Measurements from ENCODE around the gene ADORA3.
A peak's percentile ranks its signal among the peaks of the same experiment; 100 is the strongest.

Gene ADORA3

DNA sequence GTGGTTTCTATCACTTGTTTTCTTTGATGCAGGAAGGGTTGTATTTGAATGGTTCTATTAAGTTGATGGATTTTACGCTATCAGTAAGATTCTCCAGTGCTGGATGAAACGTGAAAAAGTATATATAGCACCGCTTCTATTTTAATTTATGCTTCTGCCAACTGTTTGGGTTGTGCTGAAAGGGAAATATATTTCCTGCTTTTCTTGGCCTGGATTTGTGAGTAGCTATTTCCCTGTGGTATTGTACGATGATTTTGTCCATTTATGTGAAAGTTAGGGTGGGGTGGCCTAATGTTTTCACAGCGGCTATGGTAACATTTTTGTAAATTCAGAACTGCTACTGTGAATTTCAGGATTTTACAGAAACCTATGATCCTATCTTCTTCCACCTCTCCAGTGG is 29.3 kb downstream of the ADORA3 start:
- no peak for DNase-seq

DNA sequence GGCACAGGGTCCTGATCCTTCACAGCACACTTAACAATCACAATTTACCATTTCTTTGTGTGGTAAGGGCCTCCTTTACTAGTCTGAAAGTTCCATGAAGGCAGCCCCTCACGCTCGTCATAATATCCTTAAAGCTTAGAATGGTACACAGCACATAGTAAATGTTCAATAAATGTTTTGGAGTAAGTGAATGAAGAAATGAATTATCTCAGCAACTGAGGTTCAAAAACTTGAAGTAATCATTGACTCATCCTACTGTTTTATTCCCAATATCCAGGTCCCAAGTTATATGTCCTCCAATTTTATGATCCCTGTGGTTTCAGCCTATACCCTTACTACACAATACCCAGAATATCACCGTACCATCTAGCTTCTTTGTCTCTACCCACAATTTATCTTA is 31.9 kb downstream of the ADORA3 start:
- DNase-seq = no peak

DNA sequence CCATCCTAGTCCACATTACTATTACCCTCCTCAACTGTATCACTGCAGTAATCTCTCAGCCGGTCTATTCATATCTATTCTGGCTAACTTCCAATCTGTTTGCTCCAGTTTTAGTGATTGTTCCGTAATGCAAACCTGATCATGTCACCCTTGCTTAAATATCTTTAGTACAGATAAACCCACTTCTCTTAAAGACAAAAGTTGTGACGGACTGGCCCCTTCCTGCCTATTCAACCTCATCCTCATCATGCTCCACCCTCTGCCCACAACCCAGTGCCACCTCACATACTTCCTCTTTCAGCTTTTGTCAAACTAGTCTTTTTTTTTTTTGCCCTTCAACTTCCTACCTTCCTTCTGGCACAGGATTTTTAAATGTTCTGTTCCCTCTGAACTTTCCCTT is 32.4 kb downstream of the ADORA3 start:
- DNase-seq = peak; percentile 89

DNA sequence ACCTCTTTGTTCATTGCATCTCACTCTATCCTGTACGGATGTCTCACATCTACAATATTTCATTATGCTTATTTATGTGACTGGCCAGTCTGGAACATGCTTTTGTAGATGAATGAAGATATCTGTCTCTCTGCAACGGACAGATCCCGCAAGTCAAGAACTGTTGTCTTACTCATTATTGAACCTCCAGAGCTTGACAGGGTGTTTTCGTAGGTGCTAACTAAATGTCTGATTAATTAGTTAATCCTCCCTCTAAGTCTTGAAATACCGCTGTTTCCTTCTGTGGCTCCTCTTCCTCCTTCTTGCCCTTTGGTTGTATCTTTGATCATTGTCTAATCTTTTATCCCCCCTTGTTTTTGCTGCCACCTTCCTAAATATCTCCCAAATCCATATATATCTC is 32.8 kb downstream of the ADORA3 start:
- no peak for DNase-seq

DNA sequence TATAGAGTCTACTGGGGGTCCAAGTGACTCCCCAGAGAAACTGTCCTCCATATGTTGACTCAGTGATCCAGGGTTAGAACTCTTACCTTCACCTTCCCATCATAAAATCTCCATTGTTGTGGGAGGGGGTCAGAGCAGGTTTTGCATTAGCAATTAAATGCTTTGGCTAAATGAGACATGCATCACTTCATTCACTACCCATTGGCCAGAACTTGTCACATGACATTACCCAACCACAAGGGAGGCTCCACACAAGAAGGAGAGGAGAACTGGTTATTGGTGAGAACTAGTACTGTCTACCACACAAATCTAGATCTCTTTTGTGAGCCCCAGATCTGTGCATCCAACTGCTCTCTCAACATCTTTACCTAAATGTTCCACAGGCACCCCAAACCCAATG is 33.9 kb downstream of the ADORA3 start:
- DNase-seq = no peak

DNA sequence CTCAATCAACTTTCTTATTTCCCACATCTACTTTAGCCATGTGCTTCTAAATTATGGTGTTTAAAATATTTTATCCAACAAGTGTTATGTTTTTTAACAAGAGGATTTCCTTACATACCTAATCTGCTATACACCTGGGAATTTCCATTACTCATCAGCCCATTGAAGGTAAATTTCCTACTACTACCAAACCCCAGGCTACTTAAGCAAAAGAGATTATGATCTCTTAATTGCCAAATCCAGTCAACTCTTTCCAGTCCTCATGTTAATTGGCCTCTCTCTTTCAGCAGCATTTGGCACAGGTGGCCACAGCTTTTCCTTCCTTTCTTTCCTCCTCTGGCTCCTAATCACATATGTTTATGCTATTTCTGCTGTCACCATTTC is 34.7 kb downstream of the ADORA3 start:
- DNase-seq = no peak

DNA sequence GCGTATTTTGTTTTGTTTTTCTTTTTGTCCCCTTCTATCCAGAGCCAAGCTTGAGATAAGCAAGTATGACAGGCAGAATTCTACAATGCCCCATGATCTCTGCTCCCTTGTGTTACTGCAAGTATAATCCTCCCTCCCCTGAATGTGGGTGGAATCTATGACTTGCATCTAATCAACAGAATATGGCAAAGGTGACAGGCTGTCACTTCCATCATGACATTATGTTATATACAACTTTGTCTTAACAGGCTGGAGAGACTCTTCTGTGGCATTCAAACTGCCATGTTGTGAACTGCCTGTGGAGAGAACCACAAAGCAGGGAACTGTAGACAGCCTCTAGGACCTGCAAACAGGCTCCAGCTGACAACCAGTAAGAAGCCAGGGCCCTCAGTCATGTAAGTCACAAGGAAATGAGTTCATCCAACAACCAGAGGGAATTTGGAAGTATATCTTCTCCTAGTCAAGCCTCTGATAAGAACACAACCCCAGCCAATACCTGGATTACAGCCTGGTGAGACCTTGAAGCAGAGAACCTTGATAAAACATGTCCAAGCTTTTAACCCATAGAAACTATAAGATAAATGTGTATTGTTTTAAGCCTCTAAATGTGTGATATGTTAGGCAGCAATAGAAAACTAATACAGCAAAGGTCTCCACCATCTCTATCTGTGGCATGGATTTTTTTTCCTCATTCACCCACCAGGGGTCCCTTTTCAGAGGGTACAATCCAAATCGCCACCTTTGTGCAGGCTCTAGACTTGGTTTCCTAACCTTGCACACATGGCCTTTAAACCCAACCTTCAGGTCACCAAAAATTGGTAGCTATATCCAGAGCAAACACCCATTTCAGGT is 35.3 kb downstream of the ADORA3 start:
- DNase-seq = no peak

DNA sequence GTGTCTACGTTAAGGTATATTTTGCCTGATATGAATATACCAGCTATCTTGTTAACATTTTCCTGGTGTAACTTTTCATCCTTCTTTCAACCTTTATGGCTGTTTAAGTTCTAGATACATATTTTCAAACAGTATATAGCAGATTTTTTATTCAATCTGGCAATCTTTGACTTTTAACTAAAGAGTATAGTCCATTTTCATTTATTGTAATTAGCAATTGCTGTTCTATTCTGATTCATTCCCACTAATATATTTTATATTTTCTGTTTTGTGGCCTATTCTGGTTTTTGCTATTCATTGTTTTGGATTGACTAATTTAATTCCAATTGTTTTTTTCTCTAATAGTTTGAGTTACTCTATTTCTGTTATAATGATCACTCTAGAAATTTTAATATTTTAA is 37.0 kb downstream of the ADORA3 start:
- no peak for DNase-seq

DNA sequence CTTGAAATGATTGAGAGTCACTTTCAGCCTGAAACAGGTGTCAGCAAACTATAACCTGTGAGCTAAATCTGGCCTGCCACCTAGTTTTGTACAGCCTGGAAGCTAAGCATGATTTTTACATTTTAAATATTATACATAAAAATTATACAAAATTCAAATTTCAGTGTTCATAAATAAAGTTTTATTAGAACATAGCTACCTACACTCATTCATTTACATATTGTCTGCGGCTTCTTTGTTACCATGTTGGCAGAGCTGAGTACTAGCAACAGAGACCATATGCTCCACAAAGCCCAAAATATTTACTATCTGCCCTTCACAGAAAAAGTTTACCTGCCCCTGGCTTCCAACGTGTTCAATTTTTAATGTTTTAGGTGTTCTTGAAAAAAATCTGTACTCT is 37.7 kb downstream of the ADORA3 start:
- no peak for DNase-seq

DNA sequence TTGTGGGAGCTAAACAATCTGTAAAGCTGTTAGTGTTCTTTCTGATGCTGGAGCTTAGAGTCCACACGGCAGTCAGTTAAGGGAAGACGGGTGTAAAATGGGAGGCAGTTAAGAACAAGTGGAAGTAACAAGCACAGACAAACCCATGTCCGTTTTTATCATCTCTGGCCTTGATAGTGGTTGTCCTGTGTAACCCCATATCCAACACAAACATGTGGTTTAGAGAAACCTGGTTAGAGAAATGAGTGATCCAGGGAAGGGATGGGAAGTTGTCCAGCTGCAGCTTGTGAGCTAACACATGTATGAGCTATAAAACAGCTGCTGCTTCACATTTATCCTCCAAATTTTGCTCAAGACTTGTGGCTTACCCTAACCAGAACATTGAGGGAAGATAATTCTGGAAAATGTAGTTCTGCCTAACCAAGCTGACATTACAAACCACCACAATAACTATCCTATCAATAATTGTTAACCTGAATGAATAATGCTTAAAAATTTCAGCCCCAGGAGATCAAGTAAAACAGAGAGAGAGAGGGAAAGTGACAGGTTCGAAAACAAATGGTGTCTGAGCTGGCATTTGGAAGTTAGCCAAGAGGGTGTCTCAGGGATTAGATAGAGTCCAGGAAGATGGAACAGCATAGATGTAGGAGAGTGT is 40.3 kb downstream of the ADORA3 start:
- no peak for DNase-seq

DNA sequence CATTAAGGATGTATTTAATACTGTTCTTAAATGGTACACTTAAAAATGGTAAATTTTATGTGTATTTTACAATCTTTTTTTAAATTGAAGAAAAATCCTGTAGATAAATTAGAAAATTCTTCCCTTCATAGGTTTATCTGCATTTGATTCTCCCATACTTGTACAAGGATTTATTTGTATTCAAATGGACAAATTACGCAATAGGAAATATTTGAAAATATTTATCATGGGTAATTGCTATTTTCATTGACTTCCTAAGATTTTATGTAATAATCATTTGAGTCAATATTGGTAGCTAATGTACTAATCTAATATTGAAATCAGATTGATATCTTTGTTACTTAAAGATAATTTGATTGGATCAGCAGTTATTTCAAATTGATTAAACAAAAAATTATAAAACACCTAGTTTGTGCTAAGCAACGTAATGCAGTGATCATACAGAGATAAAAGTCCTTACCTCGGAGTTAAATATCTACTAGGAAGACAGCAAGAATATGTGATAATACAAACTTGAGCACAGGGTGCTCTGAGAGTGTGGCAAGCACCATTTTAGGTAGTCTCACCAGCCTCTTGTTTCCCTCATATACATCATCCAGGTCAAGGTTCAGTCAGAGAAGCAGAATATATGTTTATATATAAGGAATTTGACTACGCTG is 40.9 kb downstream of the ADORA3 start:
- DNase-seq = no peak

DNA sequence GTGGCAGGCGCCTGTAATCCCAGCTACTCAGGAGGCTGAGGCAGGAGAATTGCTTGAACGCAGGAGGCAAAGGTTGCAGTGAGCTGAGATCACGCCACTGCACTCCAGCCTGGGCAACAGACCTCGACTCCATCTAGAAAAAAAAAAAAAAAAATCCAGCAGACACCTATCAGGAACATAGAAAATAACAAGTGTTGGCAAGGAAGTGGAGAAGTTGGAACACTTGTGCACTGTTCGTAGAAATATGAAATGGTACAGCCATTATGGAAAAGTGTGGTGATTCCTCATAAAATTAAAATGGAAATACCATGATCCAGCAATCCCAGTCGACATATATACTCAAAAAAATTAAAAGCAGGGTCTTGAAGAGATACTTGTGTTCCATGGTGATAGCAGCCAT is 41.7 kb downstream of the ADORA3 start:
- DNase-seq = no peak

DNA sequence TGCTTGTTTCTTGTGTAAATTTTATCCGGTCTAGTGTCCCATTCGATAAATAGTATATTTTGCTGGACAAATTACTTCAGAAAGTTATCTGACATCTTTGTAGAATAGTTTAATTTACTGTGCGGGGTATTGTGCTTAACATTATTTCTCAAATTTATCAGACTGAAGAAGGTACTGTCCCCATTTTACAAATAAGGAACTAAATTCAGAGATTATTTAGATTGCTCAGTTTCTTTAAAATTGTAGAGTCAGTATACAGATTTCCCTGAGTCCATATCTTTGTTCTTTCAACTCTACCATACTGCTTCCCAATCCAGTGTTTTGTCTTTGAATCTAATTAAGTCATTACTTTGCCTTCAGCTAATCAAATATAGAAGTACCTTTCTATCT is 47.8 kb downstream of the ADORA3 start:
- no peak for DNase-seq

DNA sequence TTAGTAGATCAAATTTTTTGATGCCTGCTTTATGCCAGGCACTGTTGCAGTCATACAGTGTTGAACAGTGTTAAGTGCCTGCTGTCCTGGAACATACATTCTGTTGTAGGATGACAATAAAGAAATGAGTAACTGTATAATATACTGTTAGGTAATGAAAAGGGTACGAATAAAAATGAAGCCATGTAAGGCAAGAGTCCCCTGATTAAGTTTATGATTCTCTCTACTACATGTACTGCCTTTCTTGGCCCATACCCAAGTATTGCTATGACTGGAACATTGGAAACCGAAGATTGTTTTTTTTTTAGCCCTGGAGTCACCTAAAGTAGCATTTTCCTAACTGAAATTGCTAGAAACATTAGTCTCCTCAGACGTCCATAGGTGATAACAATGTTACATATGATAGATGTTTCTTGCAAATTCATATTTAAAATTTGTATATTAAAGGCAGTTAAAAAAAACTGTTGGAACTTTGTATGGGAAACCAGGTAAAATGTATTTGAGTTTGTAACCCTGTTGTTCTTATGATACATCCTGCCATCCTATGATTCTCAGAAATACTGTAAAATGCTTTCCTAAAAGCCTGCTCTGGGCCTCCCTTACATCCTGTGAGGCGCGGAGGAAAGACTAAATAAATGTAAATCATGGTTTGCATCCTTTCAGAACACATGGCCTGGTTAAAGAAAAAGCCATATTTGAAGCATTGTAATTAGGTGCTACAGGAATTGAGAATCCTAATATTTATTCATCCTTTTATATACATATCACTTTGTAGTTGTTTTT is 48.4 kb downstream of the ADORA3 start:
- no peak for DNase-seq

DNA sequence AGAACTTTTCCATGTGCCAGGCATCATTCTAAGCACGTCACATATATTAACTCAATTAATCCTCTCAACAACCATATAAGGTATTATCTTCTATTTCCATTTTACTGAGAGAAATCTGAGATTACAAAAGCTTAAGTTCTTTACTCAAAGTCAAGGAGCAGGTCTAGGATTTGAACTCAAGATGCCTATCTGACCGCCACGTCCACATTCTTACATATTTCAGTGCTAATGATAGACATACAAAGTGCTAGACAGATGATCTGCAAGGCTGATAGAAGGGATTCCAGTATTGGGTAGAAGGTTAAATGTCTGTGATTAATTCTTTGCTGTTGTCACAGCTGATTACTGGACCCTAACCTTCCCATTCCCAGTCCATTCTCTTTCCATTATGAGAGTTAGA is 49.7 kb downstream of the ADORA3 start:
- no peak for DNase-seq

DNA sequence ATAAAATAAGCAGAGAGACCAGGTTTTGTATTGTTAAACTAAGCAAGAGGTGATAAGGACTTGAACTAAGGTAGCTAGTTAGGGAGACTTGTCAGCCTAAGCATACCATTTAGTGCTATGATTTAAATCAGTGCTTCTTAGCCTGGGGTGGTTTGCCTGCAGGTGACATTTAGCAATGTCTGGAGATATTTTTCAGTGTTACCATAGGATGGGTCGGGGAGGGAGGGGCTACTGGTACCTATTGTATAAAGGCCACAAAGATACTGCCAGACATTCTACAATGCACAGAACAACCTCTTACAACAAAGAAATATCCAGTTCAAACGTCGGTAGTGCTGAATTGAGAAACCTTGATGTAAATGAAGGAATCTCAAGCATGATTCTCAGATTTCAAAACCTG is 50.9 kb downstream of the ADORA3 start:
- no peak for DNase-seq

DNA sequence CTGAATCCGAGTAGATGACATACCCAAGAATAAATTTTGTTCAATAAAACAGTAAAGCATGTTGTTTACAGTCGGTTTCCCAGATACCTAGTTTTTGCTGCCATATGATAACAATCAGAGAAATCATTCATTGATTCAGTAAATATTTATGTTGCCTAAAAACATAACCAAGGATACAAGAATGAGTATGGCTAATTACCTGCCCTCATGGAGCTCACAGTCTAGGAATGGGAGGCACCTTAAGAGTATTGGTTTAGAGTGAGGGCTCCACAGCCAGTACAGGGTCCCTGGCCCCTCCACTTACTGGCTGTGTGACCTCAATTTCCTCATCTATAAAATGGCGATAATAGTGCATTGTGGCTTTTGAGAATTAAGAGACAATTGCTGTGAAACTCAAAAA is 53.2 kb downstream of the ADORA3 start:
- no peak for DNase-seq

DNA sequence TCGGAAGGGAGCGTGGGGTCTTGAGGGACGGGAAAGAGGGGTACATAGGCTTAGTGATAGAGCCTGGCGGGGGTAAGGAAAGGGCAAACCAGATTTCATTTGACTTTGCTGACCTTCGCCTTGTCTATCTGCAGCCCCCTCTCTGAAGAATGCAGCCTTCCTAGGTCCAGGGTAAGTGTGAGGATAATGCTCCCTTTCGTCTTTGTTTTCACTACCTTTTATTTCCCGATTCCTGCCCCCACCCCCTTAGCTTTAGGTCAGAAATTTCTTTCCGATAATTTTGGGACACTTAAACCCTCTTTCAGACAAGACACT is 53.8 kb downstream of the ADORA3 start:
- DNase-seq = no peak

Measured in CD4-positive, alpha-beta T cell treated with Interleukin-15 for 1 hour (primary cell).